Measurements from ENCODE around the gene ATP2C2.
"Not testable (repeated sequence)": the region's sequence is repeated elsewhere in the genome, so short reads cannot be mapped to it uniquely, and the experiment has no call there.

Gene ATP2C2

GRCh38 chr16:84368308-84368996 lies at the start of gene ATP2C2:
Gene ATP2C2, plus strand, starts transcription at chr16:84368538. Its CDS starts 78 bp downstream, at chr16:84368616.
- no peak for DNase-seq

- DNase-seq: no peak
These were observed 49.1 kb upstream of the ATP2C2 start for GRCh38 chr16:84319146-84319760.

GRCh38 chr16:84320511-84320910 lies 47.8 kb upstream of the ATP2C2 start:
- no peak for DNase-seq

GRCh38 chr16:84321932-84322331 lies 46.4 kb upstream of the ATP2C2 start:
- no peak for DNase-seq

GRCh38 chr16:84322749-84323148 lies 45.6 kb upstream of the ATP2C2 start:
- DNase-seq: no peak

GRCh38 chr16:84323606-84324005 lies 44.7 kb upstream of the ATP2C2 start:
- no peak for DNase-seq

- DNase-seq: no peak
These were observed 43.7 kb upstream of the ATP2C2 start for GRCh38 chr16:84324434-84325262.

- DNase-seq: no peak
These were observed 41.8 kb upstream of the ATP2C2 start for GRCh38 chr16:84326545-84326944.

GRCh38 chr16:84327926-84328505 lies 40.3 kb upstream of the ATP2C2 start:
- DNase-seq: no peak

GRCh38 chr16:84329016-84329415 lies 39.3 kb upstream of the ATP2C2 start:
- no peak for DNase-seq

- DNase-seq: no peak
These were observed 38.3 kb upstream of the ATP2C2 start for GRCh38 chr16:84329843-84330684.

- DNase-seq: no peak
These were observed 37.7 kb upstream of the ATP2C2 start for GRCh38 chr16:84330685-84331050.

GRCh38 chr16:84331998-84332780 lies 36.1 kb upstream of the ATP2C2 start:
- no peak for DNase-seq

- DNase-seq: no peak
These were observed 35.2 kb upstream of the ATP2C2 start for GRCh38 chr16:84332975-84333684.

GRCh38 chr16:84334058-84334457 lies 34.3 kb upstream of the ATP2C2 start:
- DNase-seq: no peak

GRCh38 chr16:84334482-84334881 lies 33.9 kb upstream of the ATP2C2 start:
- DNase-seq: no peak

GRCh38 chr16:84337236-84337635 lies 31.1 kb upstream of the ATP2C2 start:
- not testable (repeated sequence) for DNase-seq

GRCh38 chr16:84339311-84339710 lies 29.0 kb upstream of the ATP2C2 start:
- no peak for DNase-seq

- no peak for DNase-seq
These were observed 28.6 kb upstream of the ATP2C2 start for GRCh38 chr16:84339766-84340165.

- no peak for DNase-seq
These were observed 27.9 kb upstream of the ATP2C2 start for GRCh38 chr16:84340325-84341040.
